Calu3 (cell line): ENCODE measurements around the gene TRABD2B. TPM values are rescaled to one million over a fixed set of nuclear protein-coding genes. Genes with fewer than 3 reads are reported as not detected.

ENCODE experiments used
- BruUV-seq: library from RNA; stranded (reverse); fragments of 400-500 nt; replicated peaks from 2 replicates; lab custom pipeline; 2021; lab: Mats Ljungman, UMichigan
- CTCF ChIA-PET: fragments of 300-600 bp; sonication (Branson Sonifier 250); formaldehyde crosslinking; loops from one replicate; lab custom pipeline; 2022; ENCODE audit warnings: antibody characterized with exemption; lab: Charles Lee
- DNase-seq: peaks from one replicate; pipeline ENCODE4 v3.0.0; 2022
- H3K27ac Mint-ChIP-seq: one replicate; pipeline ENCODE4 v1.8.0; 2022; ENCODE audit warnings: mixed read lengths; ENCODE audit not compliant: unreplicated experiment
- H3K27me3 Mint-ChIP-seq: one replicate; pipeline ENCODE4 v1.8.0; 2022; ENCODE audit warnings: mixed read lengths; ENCODE audit not compliant: unreplicated experiment
- H3K36me3 Mint-ChIP-seq: one replicate; pipeline ENCODE4 v1.8.0; 2022; ENCODE audit warnings: mild to moderate bottlenecking, moderate library complexity, mixed read lengths; ENCODE audit not compliant: insufficient read depth, unreplicated experiment
- H3K4me1 Mint-ChIP-seq: one replicate; pipeline ENCODE4 v1.8.0; 2022; ENCODE audit warnings: mild to moderate bottlenecking, low read depth, mixed read lengths; ENCODE audit not compliant: unreplicated experiment
- H3K4me3 Mint-ChIP-seq: one replicate; pipeline ENCODE4 v1.8.0; 2022; ENCODE audit warnings: mild to moderate bottlenecking, low read depth, moderate library complexity, mixed read lengths; ENCODE audit not compliant: unreplicated experiment
- H3K9me3 Mint-ChIP-seq: one replicate; pipeline ENCODE4 v1.8.0; 2022; ENCODE audit warnings: low read depth, mixed read lengths; ENCODE audit not compliant: unreplicated experiment
- intact Hi-C: fragments of 100-400 bp; cut with micrococcal nuclease; formaldehyde crosslinking; loops from one replicate; pipeline ENCODE4 v1.10.0; 2022; ENCODE audit not compliant: unreplicated experiment
- total RNA-seq: library from RNA; stranded (reverse); gene quantifications from 2 replicates; pipeline ENCODE4 v1.2.3, GENCODE V29; 2022
- TF ChIP-seq, protein P1 (sequence below): fragments of 200-600 bp; IDR thresholded peaks from one replicate; pipeline ENCODE4 v1.8.0; 2022; ENCODE audit warnings: antibody characterized with exemption; ENCODE audit not compliant: unreplicated experiment

Gene TRABD2B
- total RNA-seq, 1 experiment from 2014 or later, result 0.42 TPM

DNA sequence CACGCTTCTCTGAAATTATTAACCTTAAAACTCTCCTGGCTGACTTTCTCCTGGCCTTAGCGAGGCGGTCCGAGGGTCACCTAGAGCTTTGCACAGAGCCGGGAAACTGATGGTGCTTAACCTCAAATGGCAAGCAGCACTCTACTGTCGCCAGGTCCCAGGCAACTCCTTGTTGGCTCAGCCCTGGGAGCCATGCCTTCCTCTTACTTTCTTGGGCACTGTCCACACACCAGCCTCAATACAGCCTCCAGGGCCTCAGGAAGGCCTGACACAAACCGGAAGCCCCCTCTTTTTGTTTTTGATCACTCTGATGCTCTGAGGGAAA, 3.8 kb downstream of the TRABD2B start:
- CTCF ChIA-PET, result no interaction called here
- Mint-ChIP-seq H3K4me3 (no peak overlapping the region), H3K27ac (no peak overlapping the region), H3K9me3 (no peaks in the 10 kb centered on the region), H3K27me3 (peaks cover 42% of the 10 kb centered on the region), H3K36me3 (peaks cover 15% of the 10 kb centered on the region), H3K4me1 (peaks cover 21% of the 10 kb centered on the region)
- no peak for DNase-seq
- intact Hi-C loops, result no loop called here
- BruUV-seq, result no TSS peak
- TF ChIP-seq, protein P1, sequence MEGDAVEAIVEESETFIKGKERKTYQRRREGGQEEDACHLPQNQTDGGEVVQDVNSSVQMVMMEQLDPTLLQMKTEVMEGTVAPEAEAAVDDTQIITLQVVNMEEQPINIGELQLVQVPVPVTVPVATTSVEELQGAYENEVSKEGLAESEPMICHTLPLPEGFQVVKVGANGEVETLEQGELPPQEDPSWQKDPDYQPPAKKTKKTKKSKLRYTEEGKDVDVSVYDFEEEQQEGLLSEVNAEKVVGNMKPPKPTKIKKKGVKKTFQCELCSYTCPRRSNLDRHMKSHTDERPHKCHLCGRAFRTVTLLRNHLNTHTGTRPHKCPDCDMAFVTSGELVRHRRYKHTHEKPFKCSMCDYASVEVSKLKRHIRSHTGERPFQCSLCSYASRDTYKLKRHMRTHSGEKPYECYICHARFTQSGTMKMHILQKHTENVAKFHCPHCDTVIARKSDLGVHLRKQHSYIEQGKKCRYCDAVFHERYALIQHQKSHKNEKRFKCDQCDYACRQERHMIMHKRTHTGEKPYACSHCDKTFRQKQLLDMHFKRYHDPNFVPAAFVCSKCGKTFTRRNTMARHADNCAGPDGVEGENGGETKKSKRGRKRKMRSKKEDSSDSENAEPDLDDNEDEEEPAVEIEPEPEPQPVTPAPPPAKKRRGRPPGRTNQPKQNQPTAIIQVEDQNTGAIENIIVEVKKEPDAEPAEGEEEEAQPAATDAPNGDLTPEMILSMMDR, result no peak

DNA sequence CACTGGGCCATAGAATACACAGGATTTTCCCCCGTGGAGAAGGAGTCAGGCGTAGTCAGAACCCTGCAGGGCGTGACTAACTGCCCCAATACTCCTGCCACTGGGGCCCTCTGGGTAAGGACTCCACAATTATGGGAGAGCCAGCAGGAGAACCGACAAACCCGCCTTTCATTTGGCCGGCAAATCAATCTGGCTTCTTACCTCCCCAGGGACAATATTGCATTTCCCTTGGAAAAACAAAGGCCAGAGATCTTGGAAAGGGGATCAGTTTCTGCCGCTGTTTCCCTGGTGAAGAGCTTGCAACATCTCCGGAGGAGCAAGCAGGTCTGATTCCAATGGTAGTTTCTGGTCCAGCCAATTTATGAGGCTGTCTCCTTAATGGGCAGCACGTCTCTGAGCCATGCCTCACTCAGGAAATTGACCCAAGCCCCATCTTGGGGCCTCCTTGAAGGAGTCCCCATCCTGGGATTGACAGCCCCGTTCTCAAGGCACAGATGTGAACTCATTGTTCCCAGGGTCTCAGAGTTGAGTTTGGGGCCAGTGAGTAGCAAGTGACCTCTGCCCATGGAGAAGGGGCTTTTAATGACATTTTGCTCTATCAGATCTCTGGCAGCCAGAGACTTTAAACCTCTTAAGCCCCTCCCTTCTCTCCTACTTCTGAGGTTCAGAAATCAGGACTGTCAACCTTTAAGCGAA, 4.3 kb downstream of the TRABD2B start:
- intact Hi-C loops, result no loop called here
- CTCF ChIA-PET, result no interaction called here
- H3K4me3 Mint-ChIP-seq, result no peak overlapping the region
- no TSS peak for BruUV-seq
- no peak for DNase-seq
- peaks cover 37% of the 10 kb centered on the region for H3K27me3 Mint-ChIP-seq
- peaks cover 21% of the 10 kb centered on the region for H3K4me1 Mint-ChIP-seq
- H3K9me3 Mint-ChIP-seq, result no peaks in the 10 kb centered on the region
- H3K36me3 Mint-ChIP-seq, result peaks cover 15% of the 10 kb centered on the region
- H3K27ac Mint-ChIP-seq, result no peak overlapping the region
- TF ChIP-seq, protein P1, result no peak

DNA sequence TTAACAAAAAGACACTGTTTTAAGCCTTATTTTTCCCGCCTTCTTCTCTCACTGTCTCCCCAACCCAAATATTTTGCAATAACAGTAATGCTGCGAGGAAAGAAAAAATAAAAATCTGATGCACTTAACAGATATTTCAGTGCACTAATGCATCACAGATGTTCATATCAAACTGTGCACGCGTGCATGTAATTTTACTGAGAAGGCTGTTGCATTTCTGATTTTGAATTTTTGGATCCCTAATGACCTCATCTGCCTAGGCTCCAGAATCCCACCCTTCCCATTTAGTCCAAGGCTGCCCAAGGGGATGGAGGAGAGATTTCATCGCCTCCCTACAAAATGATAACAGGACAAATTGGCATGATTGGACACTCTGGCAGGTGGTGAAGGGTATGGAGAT, 5.5 kb downstream of the TRABD2B start:
- intact Hi-C loops, result no loop called here
- Mint-ChIP-seq H3K36me3 (peaks cover 10% of the 10 kb centered on the region), H3K9me3 (no peaks in the 10 kb centered on the region), H3K27ac (no peak overlapping the region), H3K4me1 (peaks cover 21% of the 10 kb centered on the region), H3K4me3 (no peak overlapping the region), H3K27me3 (peaks cover 43% of the 10 kb centered on the region)
- no TSS peak for BruUV-seq
- CTCF ChIA-PET, result interaction anchor here (0.8 kb wide), 1 partner anchor 44 kb away, joined by 3 read pairs; no protein-coding TSS in a partner anchor
- DNase-seq, result no peak
- TF ChIP-seq, protein P1, result no peak

DNA sequence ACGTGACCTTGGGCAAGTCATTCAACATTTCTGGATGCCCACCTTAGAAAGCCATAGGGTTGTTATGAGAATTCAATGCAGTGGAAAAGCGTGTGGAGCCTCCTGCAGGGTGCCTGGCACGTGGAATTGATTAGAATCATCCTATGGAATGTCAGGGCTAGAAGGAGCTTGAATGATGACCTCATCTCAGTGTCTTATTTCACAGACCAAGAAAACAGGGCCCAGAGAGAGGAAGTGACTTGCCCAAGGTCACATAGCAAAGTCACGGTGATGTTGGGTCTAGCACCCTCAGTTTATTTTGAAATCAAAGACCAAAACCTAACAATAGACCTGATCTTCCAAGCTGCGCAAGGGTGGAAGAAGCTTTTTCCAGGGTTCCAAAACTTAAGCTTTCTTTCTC, 6.0 kb downstream of the TRABD2B start:
- peaks cover 7% of the 10 kb centered on the region for H3K36me3 Mint-ChIP-seq
- H3K4me1 Mint-ChIP-seq, result peaks cover 17% of the 10 kb centered on the region
- no TSS peak for BruUV-seq
- no peaks in the 10 kb centered on the region for H3K9me3 Mint-ChIP-seq
- no peak for DNase-seq
- intact Hi-C loops, result no loop called here
- CTCF ChIA-PET, result interaction anchor here (0.8 kb wide), 2 partner anchors 43 to 64 kb away, joined by 3 to 10 read pairs; no protein-coding TSS in a partner anchor
- TF ChIP-seq, protein P1, result no peak
- no peak overlapping the region for H3K27ac Mint-ChIP-seq
- peaks cover 43% of the 10 kb centered on the region for H3K27me3 Mint-ChIP-seq
- H3K4me3 Mint-ChIP-seq, result no peak overlapping the region
